GM21825 (cell line): Measurements from ENCODE around the gene GABRB3.

Experiments
- ATAC-seq: cut with Tn5 transposase; IDR thresholded peaks from one replicate; pipeline ENCODE4 v1.9.1; 2021; ENCODE audit warnings: mild to moderate bottlenecking, moderate library complexity; ENCODE audit not compliant: unreplicated experiment

Gene GABRB3

GRCh38 chr15:26679927-26680326 lies 92.9 kb downstream of the GABRB3 start:
- no peak for ATAC-seq

GRCh38 chr15:26676115-26676514 lies 96.8 kb downstream of the GABRB3 start:
- ATAC-seq, result no peak

- ATAC-seq, result no peak
These were observed 98.4 kb downstream of the GABRB3 start for GRCh38 chr15:26674467-26674866.

GRCh38 chr15:26673445-26673844 lies 99.4 kb downstream of the GABRB3 start:
- ATAC-seq, result no peak

GRCh38 chr15:26670116-26670515 lies 102.8 kb downstream of the GABRB3 start:
- no peak for ATAC-seq

GRCh38 chr15:26667222-26667988 lies 105.5 kb downstream of the GABRB3 start:
- ATAC-seq, result no peak

- no peak for ATAC-seq
These were observed 106.7 kb downstream of the GABRB3 start for GRCh38 chr15:26665957-26666791.

GRCh38 chr15:26662283-26662682 lies 110.6 kb downstream of the GABRB3 start:
- no peak for ATAC-seq

GRCh38 chr15:26661748-26662147 lies 111.1 kb downstream of the GABRB3 start:
- ATAC-seq, result no peak

- no peak for ATAC-seq
These were observed 111.8 kb downstream of the GABRB3 start for GRCh38 chr15:26661107-26661506.

- no peak for ATAC-seq
These were observed 112.6 kb downstream of the GABRB3 start for GRCh38 chr15:26660241-26660640.

GRCh38 chr15:26658290-26658689 lies 114.6 kb downstream of the GABRB3 start:
- ATAC-seq, result no peak

GRCh38 chr15:26656080-26656479 lies 116.8 kb downstream of the GABRB3 start:
- no peak for ATAC-seq

GRCh38 chr15:26651909-26652308 lies 121.0 kb downstream of the GABRB3 start:
- no peak for ATAC-seq

GRCh38 chr15:26648676-26649075 lies 124.2 kb downstream of the GABRB3 start:
- no peak for ATAC-seq

- ATAC-seq, result no peak
These were observed 127.9 kb downstream of the GABRB3 start for GRCh38 chr15:26644948-26645347.

- no peak for ATAC-seq
These were observed 131.7 kb downstream of the GABRB3 start for GRCh38 chr15:26641144-26641543.

- no peak for ATAC-seq
These were observed 132.3 kb downstream of the GABRB3 start for GRCh38 chr15:26640601-26641000.

- no peak for ATAC-seq
These were observed 132.9 kb downstream of the GABRB3 start for GRCh38 chr15:26639966-26640365.

- no peak for ATAC-seq
These were observed 137.3 kb downstream of the GABRB3 start for GRCh38 chr15:26635614-26636013.

- no peak for ATAC-seq
These were observed 137.8 kb downstream of the GABRB3 start for GRCh38 chr15:26635105-26635504.

GRCh38 chr15:26634319-26634718 lies 138.5 kb downstream of the GABRB3 start:
- ATAC-seq, result no peak
